Measurements from ENCODE around the gene LRBA. TPM values are rescaled to one million over a fixed set of nuclear protein-coding genes. Genes with fewer than 3 reads are reported as not detected.
A peak's percentile ranks its signal among the peaks of the same experiment; 100 is the strongest.

The LRBA gene
- total RNA-seq, 1 donor from 2014 or later = 46.2 TPM

- ATAC-seq (no peak), DNase-seq (no peak)
- Histone ChIP-seq H3K4me3 (no peak overlapping the region), H3K27me3 (ENCODE audit: low read depth) (no peaks in the 10 kb centered on the region), H3K4me1 (no peaks in the 10 kb centered on the region), H3K27ac (no peak overlapping the region), H3K9me3 (no peaks in the 10 kb centered on the region), H3K36me3 (no peaks in the 10 kb centered on the region)
- no peak for TF ChIP-seq CTCF (IDR thresholded peaks at IDR 0.05)
- intact Hi-C loops (cut with DNase I) = no loop called here
Measured at GRCh38 chr4:150982557-150983233, 32.4 kb downstream of the LRBA start.

GRCh38 chr4:150978738-150979575 is 36.1 kb downstream of the LRBA start:
- Histone ChIP-seq H3K36me3 (no peaks in the 10 kb centered on the region), H3K4me1 (no peaks in the 10 kb centered on the region), H3K27me3 (ENCODE audit: low read depth) (no peaks in the 10 kb centered on the region), H3K4me3 (no peak overlapping the region), H3K9me3 (no peaks in the 10 kb centered on the region), H3K27ac (no peak overlapping the region)
- DNase-seq (no peak), ATAC-seq (no peak)
- intact Hi-C loops (cut with DNase I) = no loop called here
- TF ChIP-seq CTCF (IDR thresholded peaks at IDR 0.05) = no peak

- peak in 1 of 2 donors; percentile 37 for ATAC-seq
- intact Hi-C loops (cut with DNase I) = no loop called here
- H3K9me3 ChIP-seq = no peaks in the 10 kb centered on the region
Measured at GRCh38 chr4:150976478-150977118, 38.5 kb downstream of the LRBA start.

GRCh38 chr4:150974750-150975149 is 40.3 kb downstream of the LRBA start:
- H3K36me3 ChIP-seq = no peaks in the 10 kb centered on the region
- TF ChIP-seq CTCF (IDR thresholded peaks at IDR 0.05) = no peak
- H3K27ac ChIP-seq = no peak overlapping the region
- H3K27me3 ChIP-seq (ENCODE audit: low read depth) = no peaks in the 10 kb centered on the region
- DNase-seq (no peak), ATAC-seq (no peak)
- intact Hi-C loops (cut with DNase I) = no loop called here
- H3K4me3 ChIP-seq = no peak overlapping the region
- H3K9me3 ChIP-seq = no peaks in the 10 kb centered on the region
- H3K4me1 ChIP-seq = no peaks in the 10 kb centered on the region

More at GRCh38 chr4:150976478-150977118, 38.5 kb downstream of the LRBA start:
- Histone ChIP-seq H3K36me3 (no peaks in the 10 kb centered on the region), H3K4me3 (no peak overlapping the region), H3K4me1 (no peaks in the 10 kb centered on the region), H3K27ac (no peak overlapping the region), H3K27me3 (ENCODE audit: low read depth) (no peaks in the 10 kb centered on the region)
- TF ChIP-seq CTCF (IDR thresholded peaks at IDR 0.05) = no peak
- DNase-seq = no peak

GRCh38 chr4:150974252-150974640 is 40.8 kb downstream of the LRBA start:
- Histone ChIP-seq H3K27me3 (ENCODE audit: low read depth) (no peaks in the 10 kb centered on the region), H3K9me3 (no peaks in the 10 kb centered on the region), H3K4me1 (no peaks in the 10 kb centered on the region), H3K4me3 (no peak overlapping the region), H3K36me3 (no peaks in the 10 kb centered on the region), H3K27ac (no peak overlapping the region)
- ATAC-seq (no peak), DNase-seq (no peak)
- intact Hi-C loops (cut with DNase I) = no loop called here
- TF ChIP-seq CTCF (IDR thresholded peaks at IDR 0.05) = no peak

Measured in lower lobe of right lung (tissue), 2 donors.